ENCODE measurements around the gene NCOA5. TPM values are rescaled to one million over a fixed set of nuclear protein-coding genes. Genes with fewer than 3 reads are reported as not detected.

Gene NCOA5
- total and polyA plus RNA-seq, 9 of the 15 experiments (the other 6 are each of a cell fraction or from before 2014, with no cell fraction given), result 3.9 to 22.8 (median 13.8) TPM

DNA sequence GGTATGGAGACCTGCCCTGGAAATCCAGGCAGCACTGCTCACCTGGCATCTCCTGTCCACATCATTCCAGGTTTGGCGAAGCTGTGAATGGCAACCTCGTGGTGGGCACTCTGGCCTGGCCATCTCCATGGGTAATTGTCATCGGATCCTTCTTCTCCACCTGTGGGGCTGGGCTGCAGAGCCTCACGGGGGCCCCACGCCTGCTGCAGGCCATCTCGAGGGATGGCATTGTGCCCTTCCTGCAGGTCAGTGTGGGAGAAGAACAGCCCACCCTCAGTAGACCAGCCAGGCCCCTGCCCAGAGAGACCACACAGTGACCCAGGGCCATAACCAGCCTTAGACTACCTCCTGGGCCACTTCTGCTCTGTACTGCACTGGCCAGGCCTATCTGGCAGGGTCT, 44.9 kb downstream of the NCOA5 start:
- Histone ChIP-seq H3K79me2 (ENCODE audit: control insufficient read depth, insufficient read depth, low read length) (no peaks in the 10 kb centered on the region), H3K4me3 (no peak overlapping the region), H2AFZ (ENCODE audit: low read depth, low read length) (no peak overlapping the region), H3K27me3 (ENCODE audit: control insufficient read depth in 2 of 2, insufficient read depth in 2 of 2, low read length in 2 of 2) (peaks cover 0 to 30% of the 10 kb centered on the region in 2 experiments; a peak in 2 of 5 replicates), H3K27ac (ENCODE audit: extremely low read depth, low read depth, low read length) (no peak overlapping the region), H3K4me1 (replicated peaks in 1 of 2; ENCODE audit: control insufficient read depth in 2 of 2, insufficient read depth in 2 of 2, low read length in 2 of 2) (no peaks in the 10 kb centered on the region), H3K9me3 (replicated peaks; ENCODE audit: control insufficient read depth, insufficient read depth, low read depth, low read length) (no peaks in the 10 kb centered on the region), H4K20me1 (replicated peaks; ENCODE audit: control insufficient read depth, insufficient read depth, low read length) (peaks cover 24% of the 10 kb centered on the region), H3K4me2 (ENCODE audit: insufficient read depth, low read length) (no peak overlapping the region), H3K9me1 (ENCODE audit: control insufficient read depth, insufficient read depth, low read length) (no peaks in the 10 kb centered on the region), H3K36me3 (ENCODE audit: control insufficient read depth, insufficient read depth, low read length) (no peaks in the 10 kb centered on the region), H3K9ac (ENCODE audit: insufficient read depth in 1 of 2, low read depth in 2 of 2, low read length in 2 of 2) (no peak overlapping the region)
- no peak for TF ChIP-seq CSDE1 (IDR thresholded peaks at IDR 0.05)
- no peak for TF ChIP-seq ZNF561 (CRISPR knock-in tag; conservative IDR thresholded peaks at IDR 0.05)
- no peak for TF ChIP-seq BCLAF1 (IDR thresholded peaks at IDR 0.05; ENCODE audit: borderline replicate concordance in 1 of 2, control insufficient read depth in 1 of 2, low read depth in 2 of 2, low read length in 1 of 2)
- TF ChIP-seq PRPF4 (IDR thresholded peaks at IDR 0.05; ENCODE audit: insufficient read depth, low read depth, low read length, poor library complexity, severe bottlenecking), result no peak
- TF ChIP-seq, protein P1, sequence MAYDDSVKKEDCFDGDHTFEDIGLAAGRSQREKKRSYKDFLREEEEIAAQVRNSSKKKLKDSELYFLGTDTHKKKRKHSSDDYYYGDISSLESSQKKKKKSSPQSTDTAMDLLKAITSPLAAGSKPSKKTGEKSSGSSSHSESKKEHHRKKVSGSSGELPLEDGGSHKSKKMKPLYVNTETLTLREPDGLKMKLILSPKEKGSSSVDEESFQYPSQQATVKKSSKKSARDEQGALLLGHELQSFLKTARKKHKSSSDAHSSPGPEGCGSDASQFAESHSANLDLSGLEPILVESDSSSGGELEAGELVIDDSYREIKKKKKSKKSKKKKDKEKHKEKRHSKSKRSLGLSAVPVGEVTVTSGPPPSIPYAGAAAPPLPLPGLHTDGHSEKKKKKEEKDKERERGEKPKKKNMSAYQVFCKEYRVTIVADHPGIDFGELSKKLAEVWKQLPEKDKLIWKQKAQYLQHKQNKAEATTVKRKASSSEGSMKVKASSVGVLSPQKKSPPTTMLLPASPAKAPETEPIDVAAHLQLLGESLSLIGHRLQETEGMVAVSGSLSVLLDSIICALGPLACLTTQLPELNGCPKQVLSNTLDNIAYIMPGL (CRISPR knock-in tag; IDR thresholded peaks at IDR 0.05), result no peak
- no peak for TF ChIP-seq MAZ (CRISPR knock-in tag; conservative IDR thresholded peaks at IDR 0.05 in 1 of 2, IDR thresholded peaks at IDR 0.05 in 1 of 2)
- no peak for TF ChIP-seq ZNF589 (CRISPR knock-in tag; IDR thresholded peaks at IDR 0.05; ENCODE audit: low read depth)
- FAIRE-seq (no peak), ATAC-seq (no peak), DNase-seq (ENCODE audit: extremely low read depth in 1 of 4, low spot score in 3 of 4) (no peak)
- in situ Hi-C loops (cut with MboI) (no loop called here), intact Hi-C loops (cut with micrococcal nuclease) (no loop called here)
- ChIA-PET POLR2A (no interaction called here), CTCF (ENCODE audit: low intra/inter-chr PET ratio) (no interaction called here)
- no TSS peak for BruUV-seq (replicated peaks)
- 3% methylated on average over 6 of the region's 6 CpGs for WGBS (ENCODE audit: insufficient coverage, low coverage, missing lambda C conversion rate)
